Stimulated activated CD4-positive, alpha-beta T cell treated with anti-CD3 and anti-CD28 coated beads, Interleukin-12 subunit alpha, Interleukin-12 subunit beta, amount 100 ng/mL, for 48 hours (primary cell): ENCODE data around the gene UNC79.
"Not testable (repeated sequence)": the region's sequence is repeated elsewhere in the genome, so short reads cannot be mapped to it uniquely, and the experiment has no call there.

Experiments
- DNase-seq, 3 donors: peaks; one replicate each; pipeline ENCODE4 v3.0.0-alpha.2; 2020; ENCODE audit warnings: low read depth in 2 of 3, low spot score in 1 of 3

Gene UNC79

GRCh38 chr14:93493054-93493453 lies 62.3 kb downstream of the UNC79 start:
- DNase-seq, result no peak

- DNase-seq, result not testable (repeated sequence)
These were observed 62.9 kb downstream of the UNC79 start for GRCh38 chr14:93493622-93494021.

GRCh38 chr14:93496856-93497741 lies 66.4 kb downstream of the UNC79 start:
- no peak for DNase-seq

GRCh38 chr14:93510056-93510455 lies 79.3 kb downstream of the UNC79 start:
- no peak for DNase-seq

- no peak for DNase-seq
These were observed 80.3 kb downstream of the UNC79 start for GRCh38 chr14:93511001-93511400.

GRCh38 chr14:93520053-93520607 lies 89.4 kb downstream of the UNC79 start:
- no peak for DNase-seq

GRCh38 chr14:93522221-93522620 lies 91.5 kb downstream of the UNC79 start:
- no peak for DNase-seq

- DNase-seq, result not testable (repeated sequence)
These were observed 94.5 kb downstream of the UNC79 start for GRCh38 chr14:93525216-93525615.

- no peak for DNase-seq
These were observed 95.1 kb downstream of the UNC79 start for GRCh38 chr14:93525696-93526451.

- no peak for DNase-seq
These were observed 96.5 kb downstream of the UNC79 start for GRCh38 chr14:93527203-93527607.

GRCh38 chr14:93528884-93529558 lies 98.3 kb downstream of the UNC79 start:
- no peak for DNase-seq

- no peak for DNase-seq
These were observed 100.9 kb downstream of the UNC79 start for GRCh38 chr14:93531644-93532043.

GRCh38 chr14:93532541-93532940 lies 101.8 kb downstream of the UNC79 start:
- no peak for DNase-seq

GRCh38 chr14:93533437-93533836 lies 102.7 kb downstream of the UNC79 start:
- no peak for DNase-seq

- DNase-seq, result no peak
These were observed 103.1 kb downstream of the UNC79 start for GRCh38 chr14:93533842-93534241.

- DNase-seq, result no peak
These were observed 104.8 kb downstream of the UNC79 start for GRCh38 chr14:93535537-93535936.

- no peak for DNase-seq
These were observed 106.2 kb downstream of the UNC79 start for GRCh38 chr14:93536945-93537344.

- no peak for DNase-seq
These were observed 107.2 kb downstream of the UNC79 start for GRCh38 chr14:93537951-93538350.

GRCh38 chr14:93538413-93538812 lies 107.7 kb downstream of the UNC79 start:
- no peak for DNase-seq

- no peak for DNase-seq
These were observed 109.5 kb downstream of the UNC79 start for GRCh38 chr14:93540235-93540634.

- no peak for DNase-seq
These were observed 113.0 kb downstream of the UNC79 start for GRCh38 chr14:93543766-93544165.
